Stimulated activated CD4-positive, alpha-beta T cell treated with anti-CD3 and anti-CD28 coated beads, TNF-alpha, amount 100 ng/mL, for 4 hours (primary cell): Measurements from ENCODE around the gene ZC3H4.

Experiments
- DNase-seq, 3 experiments: peaks; one replicate each; pipeline ENCODE4 v3.0.0-alpha.2; 2020; ENCODE audit warnings: low read depth in 3 of 3

ZC3H4 gene

GRCh38 chr19:47047763-47048405, 65.7 kb downstream of the ZC3H4 start:
- DNase-seq: peak; percentile 33 to 36 (median 33)

DNA sequence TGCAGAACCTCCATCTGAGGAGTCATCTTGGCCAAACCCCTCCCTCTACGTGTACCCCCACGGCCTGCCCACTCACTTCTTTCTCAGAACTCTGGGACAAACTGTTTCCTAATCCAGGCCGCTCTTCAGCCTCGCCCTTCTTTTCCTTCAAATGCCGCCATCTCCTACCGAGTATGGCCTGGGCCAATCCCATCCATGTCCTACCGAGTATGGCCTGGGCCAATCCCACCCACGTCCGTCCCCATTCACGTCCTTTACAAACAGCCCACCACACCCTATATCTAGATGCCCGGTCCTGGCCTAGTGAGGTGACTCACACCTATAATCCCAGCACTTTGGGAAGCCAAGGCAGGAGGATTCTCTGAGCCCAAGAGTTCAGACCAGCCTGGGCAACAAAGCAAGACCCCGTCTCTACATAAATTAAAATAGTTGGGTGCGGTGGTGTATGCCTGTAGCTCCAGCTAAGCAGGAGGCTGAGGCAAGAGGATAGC, 66.3 kb downstream of the ZC3H4 start:
- no peak for DNase-seq

DNA sequence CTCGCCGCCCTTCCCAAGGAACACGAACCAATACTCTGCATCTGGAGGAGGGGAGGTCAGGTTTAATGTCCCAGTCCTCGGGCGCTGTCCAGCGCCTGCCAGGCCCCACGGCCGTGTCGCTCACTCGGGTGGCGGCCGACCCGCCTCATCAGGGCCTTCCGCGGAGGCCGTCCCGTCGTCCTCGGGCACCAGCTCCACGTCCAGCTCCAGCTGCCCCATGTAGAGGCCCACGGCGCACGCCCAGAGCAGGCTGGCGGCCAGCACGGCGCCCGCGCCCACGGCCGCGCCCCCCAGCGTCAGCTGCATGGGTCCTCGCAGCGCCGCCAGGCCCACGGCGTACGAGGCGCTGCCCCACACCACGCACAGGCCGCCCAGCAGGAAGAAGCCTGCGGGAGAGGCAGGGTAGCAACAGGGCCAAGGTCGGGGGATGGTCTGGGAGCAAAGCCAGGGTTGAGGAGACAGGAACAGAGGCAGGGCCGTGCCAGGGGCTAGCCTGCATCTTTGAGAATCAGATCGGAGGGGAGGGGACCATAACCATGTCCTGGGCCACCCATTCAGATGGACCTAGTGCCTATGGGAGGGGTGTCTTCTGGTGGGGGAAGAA, 67.6 kb downstream of the ZC3H4 start:
- no peak for DNase-seq

GRCh38 chr19:47044946-47045866, 68.4 kb downstream of the ZC3H4 start:
- DNase-seq: no peak

GRCh38 chr19:47040869-47041268, 72.7 kb downstream of the ZC3H4 start:
- DNase-seq: no peak

GRCh38 chr19:47039239-47039874, 74.2 kb downstream of the ZC3H4 start:
- no peak for DNase-seq

GRCh38 chr19:47037766-47038165, 75.8 kb downstream of the ZC3H4 start:
- no peak for DNase-seq

DNA sequence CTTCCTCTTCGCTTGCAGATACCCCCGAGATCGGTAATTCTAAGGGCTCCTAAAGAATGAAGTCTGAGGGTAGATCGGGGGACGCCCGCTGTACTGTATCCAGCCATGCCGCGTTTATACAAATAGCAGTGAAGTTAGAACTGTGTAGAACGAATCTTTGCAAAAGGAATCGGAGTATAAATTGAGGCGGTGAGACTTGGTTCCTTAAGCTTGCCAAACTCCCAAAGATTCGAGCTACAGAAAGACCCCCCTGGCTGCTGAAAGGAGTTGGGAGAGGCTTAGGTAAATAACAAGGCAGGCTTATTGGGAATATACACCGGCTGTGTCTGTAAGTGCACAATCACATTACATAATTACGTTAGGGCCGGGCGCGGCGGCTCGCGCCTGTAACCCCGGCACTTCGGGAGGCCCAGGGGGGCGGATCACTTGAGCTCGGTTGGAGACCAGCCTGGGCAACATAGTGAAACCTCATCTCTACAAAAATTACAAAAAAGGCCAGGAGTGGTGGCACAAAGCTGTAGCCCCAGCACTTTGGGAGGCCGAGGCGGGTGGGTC, 77.4 kb downstream of the ZC3H4 start:
- DNase-seq: no peak

DNA sequence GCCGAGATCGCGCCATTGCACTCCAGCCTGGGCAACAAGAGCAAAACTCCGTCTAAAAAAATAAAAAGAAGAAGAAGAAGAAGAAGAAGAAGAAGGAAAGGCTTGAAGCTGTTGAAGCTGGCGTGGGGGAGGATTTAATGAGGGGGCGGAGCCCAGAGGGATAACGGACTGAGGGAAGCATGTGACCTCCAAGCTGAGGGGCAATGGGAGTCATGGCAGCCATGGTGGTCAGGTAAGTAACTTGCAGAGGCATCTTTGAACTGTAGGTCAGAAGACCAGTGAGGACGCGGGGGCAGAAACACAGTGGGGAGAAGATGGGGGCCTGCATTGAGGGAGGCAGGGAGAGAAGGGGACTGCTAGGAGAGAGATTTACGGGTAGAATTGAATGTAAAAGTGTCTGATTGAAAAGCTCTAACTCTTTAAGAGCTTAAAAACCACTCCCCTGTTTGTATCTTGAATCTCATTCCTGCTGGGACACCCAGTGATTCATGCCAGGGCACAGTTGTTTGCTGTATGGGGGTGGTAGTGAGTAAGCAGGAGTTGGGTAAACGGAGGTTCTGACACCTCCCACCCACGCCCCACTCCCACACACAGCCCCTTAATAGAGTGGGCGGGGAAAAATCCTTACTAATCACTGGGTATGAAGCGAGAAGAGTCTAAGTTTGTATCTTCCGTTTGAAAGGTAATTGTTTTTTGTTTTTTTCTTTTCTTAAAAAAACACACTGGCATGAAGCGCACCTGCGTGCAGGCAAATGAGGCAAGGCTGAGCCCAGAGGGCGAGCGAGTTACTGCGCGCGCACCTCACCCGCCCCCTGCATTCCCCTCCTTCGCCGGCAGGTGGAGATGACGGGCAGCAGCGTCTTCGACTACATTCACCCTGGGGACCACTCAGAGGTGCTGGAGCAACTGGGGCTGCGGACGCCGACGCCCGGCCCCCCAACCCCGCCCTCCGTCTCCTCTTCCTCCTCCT, 78.2 kb downstream of the ZC3H4 start:
- DNase-seq: peak; percentile 91 to 94 (median 92)

DNA sequence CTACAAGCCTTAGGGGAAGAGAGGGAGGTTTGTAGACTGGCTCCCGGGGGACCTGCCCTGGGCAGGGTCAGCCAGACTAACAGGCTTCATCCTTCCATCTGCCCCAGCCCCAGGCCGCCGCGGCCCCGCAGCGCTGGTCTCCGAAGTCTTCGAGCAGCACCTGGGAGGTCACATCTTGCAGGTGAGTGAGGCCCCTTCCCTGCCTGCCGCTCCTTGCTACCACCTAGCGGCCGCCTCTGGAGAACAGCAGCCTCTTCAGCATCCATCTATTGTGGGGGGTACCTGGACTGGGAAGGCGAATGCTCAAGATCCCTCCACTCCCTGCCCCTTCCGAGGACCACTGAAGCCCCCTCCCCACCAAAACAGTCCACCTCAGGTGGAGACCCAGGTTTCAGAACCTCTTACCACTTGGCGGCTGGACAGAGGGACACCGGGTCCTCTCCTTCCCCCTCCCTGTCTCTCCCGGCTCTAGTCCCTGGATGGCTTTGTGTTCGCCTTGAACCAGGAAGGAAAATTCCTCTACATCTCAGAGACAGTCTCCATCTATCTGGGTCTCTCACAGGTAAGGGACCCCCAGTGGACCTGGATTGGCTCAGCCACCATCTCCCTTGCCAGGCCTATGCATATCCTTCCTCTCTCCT, 81.3 kb downstream of the ZC3H4 start:
- peak; percentile 46 to 60 (median 52) for DNase-seq

- no peak for DNase-seq
Observed at GRCh38 chr19:47028195-47028601, 85.4 kb downstream of the ZC3H4 start.

DNA sequence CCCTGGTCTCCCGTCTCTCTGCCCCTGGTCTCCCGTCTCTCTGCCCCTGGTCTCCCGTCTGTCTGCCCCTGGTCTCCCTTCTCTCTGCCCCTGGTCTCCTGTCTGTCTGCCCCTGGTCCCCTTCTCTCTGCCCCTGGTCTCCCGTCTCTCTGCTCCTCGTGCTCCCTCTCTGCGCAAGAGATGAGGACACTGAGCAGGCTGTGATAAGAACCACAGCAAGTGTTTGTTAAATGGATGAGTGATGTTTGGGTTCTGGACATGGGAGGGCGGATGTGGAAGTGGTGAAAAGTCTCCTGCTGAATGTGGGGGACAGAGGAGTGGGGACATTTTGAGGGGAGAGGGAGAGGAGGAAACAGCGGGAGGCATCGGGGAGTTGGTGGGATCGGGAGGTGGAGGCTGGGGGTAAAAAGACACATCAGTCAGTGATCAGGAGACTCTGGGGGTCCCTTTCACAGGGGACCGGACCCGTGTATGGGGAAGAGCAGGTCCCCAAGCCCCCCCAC, 85.9 kb downstream of the ZC3H4 start:
- no peak for DNase-seq

DNA sequence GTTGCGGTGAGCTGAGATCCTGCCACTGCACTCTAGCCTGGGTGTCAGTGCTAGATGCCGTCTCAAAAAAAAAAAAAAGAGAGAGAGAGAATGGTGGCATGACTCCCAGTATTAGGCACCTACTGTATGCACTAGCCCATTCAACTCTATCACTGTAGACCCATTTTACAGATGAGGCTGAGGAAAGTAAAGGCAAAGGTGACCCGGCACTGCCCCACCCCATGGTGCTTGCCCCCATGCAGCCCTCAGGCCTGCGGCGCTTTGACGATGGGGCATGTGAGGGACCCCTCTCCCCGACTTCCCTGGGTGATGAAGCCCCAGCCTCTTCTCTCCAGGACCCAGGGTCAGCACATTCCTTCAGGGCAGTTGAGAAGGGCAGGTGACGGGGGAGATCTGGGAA, 86.7 kb downstream of the ZC3H4 start:
- no peak for DNase-seq

- DNase-seq: no peak
Observed at GRCh38 chr19:47026156-47026555, 87.4 kb downstream of the ZC3H4 start.

GRCh38 chr19:47024502-47024901, 89.1 kb downstream of the ZC3H4 start:
- DNase-seq: no peak

DNA sequence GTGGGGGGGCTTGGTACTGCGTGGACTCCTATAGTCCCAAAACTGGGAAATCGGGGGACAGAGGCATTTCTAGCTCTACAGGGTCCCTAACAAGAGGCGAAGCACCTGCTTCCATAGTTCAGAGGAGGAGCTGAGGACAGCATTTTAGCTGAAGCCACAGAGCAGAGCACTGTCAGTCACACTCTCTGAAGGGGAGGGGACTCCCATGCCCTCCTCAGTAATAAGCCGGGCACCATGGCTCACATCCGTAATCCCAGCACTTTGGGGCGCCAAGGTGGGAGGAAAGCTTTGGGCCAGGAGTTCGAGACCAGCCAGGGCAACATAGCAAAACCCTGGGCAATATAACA, 90.2 kb downstream of the ZC3H4 start:
- DNase-seq: no peak

- no peak for DNase-seq
Observed at GRCh38 chr19:47022541-47023447, 90.8 kb downstream of the ZC3H4 start.

DNA sequence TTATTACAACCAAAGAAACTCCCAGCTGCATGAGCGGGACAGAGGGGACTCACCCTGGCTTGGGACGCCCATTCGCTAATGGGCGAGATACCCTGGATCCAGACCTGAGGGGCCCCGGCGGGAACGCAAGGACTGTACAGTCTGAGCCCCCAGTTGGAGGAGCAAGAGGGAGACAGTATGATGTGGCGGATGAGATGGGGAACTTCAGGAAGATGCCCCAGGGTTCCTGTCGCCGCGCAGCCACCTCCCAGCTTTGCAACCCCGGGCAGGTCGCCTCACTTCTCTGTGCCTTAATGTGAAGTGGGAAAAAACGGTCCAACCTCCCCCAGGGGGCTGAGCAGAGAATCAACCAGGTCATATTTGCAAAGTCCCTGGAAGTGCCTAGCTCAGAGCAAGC, 91.4 kb downstream of the ZC3H4 start:
- no peak for DNase-seq
